Lung (tissue), 12 donors: ENCODE results near the gene LIME1. TPM values are rescaled to one million over a fixed set of nuclear protein-coding genes. Genes with fewer than 3 reads are reported as not detected.

Experiments
- ATAC-seq: fragments of 200-7000 bp; cut with Tn5 transposase; one replicate; pipeline ENCODE4 v1.9.1; 2020; ENCODE audit warnings: moderate number of reproducible peaks; ENCODE audit not compliant: insufficient read depth, low FRiP score
- DNase-seq, 3 donors: peaks; one replicate each; pipeline ENCODE4 v3.0.0-alpha.2; 2013 to 2017
- H3K27ac ChIP-seq, 2 donors: one replicate each; pipeline ENCODE4 v1.5.1; 2013; ENCODE audit warnings: mild to moderate bottlenecking in 2 of 2, moderate library complexity in 2 of 2, control low read depth in 1 of 2, inconsistent platforms in 1 of 2, low read depth in 1 of 2, low read length in 1 of 2
- H3K27me3 ChIP-seq, 3 donors: one replicate each; pipeline ENCODE4 v1.5.1; 2013; ENCODE audit warnings: low read length in 2 of 3; ENCODE audit not compliant: control insufficient read depth in 3 of 3, insufficient read depth in 3 of 3
- H3K36me3 ChIP-seq, 4 donors: one replicate each; pipeline ENCODE4 v1.5.1; 2013; ENCODE audit warnings: low read length in 4 of 4, mild to moderate bottlenecking in 1 of 4, moderate library complexity in 1 of 4; ENCODE audit not compliant: control insufficient read depth in 4 of 4, insufficient read depth in 4 of 4
- H3K4me1 ChIP-seq, 5 donors: one replicate each; pipeline ENCODE4 v1.5.1; 2013; ENCODE audit warnings: low read length in 5 of 5, mild to moderate bottlenecking in 2 of 5, moderate library complexity in 1 of 5; ENCODE audit not compliant: control insufficient read depth in 5 of 5, insufficient read depth in 5 of 5
- H3K4me3 ChIP-seq: one replicate; pipeline ENCODE4 v1.5.1; 2013; ENCODE audit warnings: mild to moderate bottlenecking, control low read depth, moderate library complexity
- H3K9ac ChIP-seq, 2 donors: one replicate each; pipeline ENCODE4 v1.5.1; 2013; ENCODE audit warnings: low read length in 2 of 2, control low read depth in 1 of 2; ENCODE audit not compliant: insufficient read depth in 1 of 2
- H3K9me3 ChIP-seq, 4 donors: one replicate each; pipeline ENCODE4 v1.5.1; 2013; ENCODE audit warnings: low read length in 3 of 4, mild to moderate bottlenecking in 1 of 4, moderate library complexity in 1 of 4; ENCODE audit not compliant: control insufficient read depth in 4 of 4, insufficient read depth in 3 of 4
- WGBS, 2 donors: extraction: QIAGEN DNeasy Blood & Tissue Kit; methylation state at CpG; one replicate each; pipeline ENCODE4 v1.1.7; 2013; 5-methylcytosine and 5-hydroxymethylcytosine counted together
- polyA plus RNA-seq, 2 donors: library from polyadenylated mRNA; stranded (reverse); fragments of 200-250 nt; gene quantifications; one replicate each; pipeline ENCODE4 v1.2.1, GENCODE V29; 2013
- total RNA-seq, 2 donors: library from RNA; depleted of rRNA in 1 of 2; stranded (reverse); fragments of >200 nt in 1 of 2; gene quantifications; one replicate each; pipeline ENCODE4 v1.2.1, GENCODE V29; 2014 to 2021
- TF ChIP-seq, protein P1 (sequence below): IDR thresholded peaks from 2 replicates; pipeline ENCODE4 v1.5.1; 2012; ENCODE audit warnings: mild to moderate bottlenecking; ENCODE audit errors: control extremely low read depth, extremely low read depth
- donor health status: control.
- donor health status: control.
- donor health status: Bipolar disorder and iron deficiency.
- donor health status: healthy.
- donor health status: DM: yes; HTN: yes; CAD: no.

The LIME1 gene
- total and polyA plus RNA-seq, 4 donors = 6.2 to 19.9 (median 10.2) TPM

DNA sequence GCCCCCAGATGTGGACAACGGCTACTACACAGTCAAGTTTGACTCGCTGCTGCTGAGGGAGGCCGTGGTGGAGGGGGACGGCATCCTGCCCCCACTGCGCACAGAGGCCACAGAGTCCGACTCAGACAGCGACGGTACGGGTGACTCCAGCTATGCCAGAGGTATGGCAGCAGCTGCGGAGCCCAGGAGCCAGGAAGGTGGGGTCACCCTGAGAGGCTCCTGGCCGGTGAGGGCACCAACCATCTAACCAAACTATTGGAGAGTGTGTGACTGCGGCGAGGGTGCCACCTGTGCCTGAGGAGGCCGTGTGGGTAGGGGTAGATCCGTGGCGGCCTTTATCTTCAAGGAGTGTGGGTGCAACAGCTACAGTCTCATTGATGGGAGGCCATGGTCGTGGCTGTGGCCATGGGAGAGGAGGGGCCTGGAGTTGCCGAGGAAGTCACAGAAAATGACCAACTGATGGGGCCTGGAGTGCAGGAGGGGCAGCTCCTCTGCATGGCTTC, 2.8 kb upstream of the LIME1 start:
- DNase-seq = no peak
- Histone ChIP-seq H3K4me1 (peaks cover 0 to 7% (median 2%) of the 10 kb centered on the region in 5 donors), H3K9me3 (no peaks in the 10 kb centered on the region), H3K27me3 (no peaks in the 10 kb centered on the region), H3K27ac (no peak overlapping the region), H3K9ac (no peak overlapping the region), H3K36me3 (peaks cover 0 to 40% (median 7%) of the 10 kb centered on the region in 4 donors), H3K4me3 (no peak overlapping the region)
- ATAC-seq = no peak
- 93 to 97% methylated on average over 18 of the region's 18 CpGs for WGBS, 2 donors
- TF ChIP-seq, protein P1, sequence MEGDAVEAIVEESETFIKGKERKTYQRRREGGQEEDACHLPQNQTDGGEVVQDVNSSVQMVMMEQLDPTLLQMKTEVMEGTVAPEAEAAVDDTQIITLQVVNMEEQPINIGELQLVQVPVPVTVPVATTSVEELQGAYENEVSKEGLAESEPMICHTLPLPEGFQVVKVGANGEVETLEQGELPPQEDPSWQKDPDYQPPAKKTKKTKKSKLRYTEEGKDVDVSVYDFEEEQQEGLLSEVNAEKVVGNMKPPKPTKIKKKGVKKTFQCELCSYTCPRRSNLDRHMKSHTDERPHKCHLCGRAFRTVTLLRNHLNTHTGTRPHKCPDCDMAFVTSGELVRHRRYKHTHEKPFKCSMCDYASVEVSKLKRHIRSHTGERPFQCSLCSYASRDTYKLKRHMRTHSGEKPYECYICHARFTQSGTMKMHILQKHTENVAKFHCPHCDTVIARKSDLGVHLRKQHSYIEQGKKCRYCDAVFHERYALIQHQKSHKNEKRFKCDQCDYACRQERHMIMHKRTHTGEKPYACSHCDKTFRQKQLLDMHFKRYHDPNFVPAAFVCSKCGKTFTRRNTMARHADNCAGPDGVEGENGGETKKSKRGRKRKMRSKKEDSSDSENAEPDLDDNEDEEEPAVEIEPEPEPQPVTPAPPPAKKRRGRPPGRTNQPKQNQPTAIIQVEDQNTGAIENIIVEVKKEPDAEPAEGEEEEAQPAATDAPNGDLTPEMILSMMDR = no peak

DNA sequence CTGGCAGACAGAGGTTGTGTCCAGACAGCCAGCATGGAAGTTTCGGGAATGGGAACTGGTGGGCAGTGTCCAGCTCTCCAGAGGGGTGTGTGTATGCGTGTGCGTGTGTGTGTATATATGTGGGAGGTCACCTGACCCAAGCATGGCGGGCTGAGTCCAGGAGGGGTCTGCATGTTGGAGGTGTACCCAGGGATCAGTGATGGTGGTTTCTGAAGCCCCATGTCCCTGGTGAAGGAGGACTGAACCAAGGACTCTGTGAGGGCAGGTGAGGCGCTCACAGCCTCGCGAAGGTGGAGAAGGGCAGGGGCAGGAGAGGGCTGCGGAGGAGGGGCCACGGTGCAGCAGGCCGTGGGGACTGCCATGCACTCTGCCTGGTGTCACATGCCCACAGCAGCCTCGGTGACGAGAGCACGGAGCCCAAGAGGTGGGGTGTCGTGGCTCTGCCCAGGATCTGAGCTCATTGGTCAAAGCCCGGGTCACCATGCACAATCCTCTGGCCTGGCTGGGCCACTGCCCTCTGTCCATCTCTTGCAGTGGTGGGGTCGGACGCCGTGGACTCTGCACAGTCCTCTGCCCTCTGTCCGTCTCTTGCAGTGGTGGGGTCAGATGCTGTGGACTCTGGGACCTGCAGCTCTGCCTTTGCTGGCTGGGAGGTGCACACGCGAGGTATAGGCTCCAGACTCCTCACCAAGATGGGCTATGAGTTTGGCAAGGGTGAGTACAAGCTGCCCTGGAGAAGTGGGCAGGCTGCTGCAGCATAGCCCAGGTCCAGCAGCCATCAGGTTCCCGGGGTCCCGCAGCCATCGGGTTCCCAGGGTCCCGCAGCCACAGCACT, 2.1 kb upstream of the LIME1 start:
- 91 to 92% methylated on average over 25 of the region's 25 CpGs for WGBS, 2 donors
- Histone ChIP-seq H3K36me3 (peaks cover 0 to 40% (median 7%) of the 10 kb centered on the region in 4 donors), H3K9ac (no peak overlapping the region), H3K9me3 (no peaks in the 10 kb centered on the region), H3K4me1 (peaks cover 0 to 13% (median 2%) of the 10 kb centered on the region in 5 donors), H3K4me3 (no peak overlapping the region), H3K27ac (no peak overlapping the region), H3K27me3 (no peaks in the 10 kb centered on the region)
- TF ChIP-seq, protein P1 = no peak
- DNase-seq (no peak), ATAC-seq (no peak)

DNA sequence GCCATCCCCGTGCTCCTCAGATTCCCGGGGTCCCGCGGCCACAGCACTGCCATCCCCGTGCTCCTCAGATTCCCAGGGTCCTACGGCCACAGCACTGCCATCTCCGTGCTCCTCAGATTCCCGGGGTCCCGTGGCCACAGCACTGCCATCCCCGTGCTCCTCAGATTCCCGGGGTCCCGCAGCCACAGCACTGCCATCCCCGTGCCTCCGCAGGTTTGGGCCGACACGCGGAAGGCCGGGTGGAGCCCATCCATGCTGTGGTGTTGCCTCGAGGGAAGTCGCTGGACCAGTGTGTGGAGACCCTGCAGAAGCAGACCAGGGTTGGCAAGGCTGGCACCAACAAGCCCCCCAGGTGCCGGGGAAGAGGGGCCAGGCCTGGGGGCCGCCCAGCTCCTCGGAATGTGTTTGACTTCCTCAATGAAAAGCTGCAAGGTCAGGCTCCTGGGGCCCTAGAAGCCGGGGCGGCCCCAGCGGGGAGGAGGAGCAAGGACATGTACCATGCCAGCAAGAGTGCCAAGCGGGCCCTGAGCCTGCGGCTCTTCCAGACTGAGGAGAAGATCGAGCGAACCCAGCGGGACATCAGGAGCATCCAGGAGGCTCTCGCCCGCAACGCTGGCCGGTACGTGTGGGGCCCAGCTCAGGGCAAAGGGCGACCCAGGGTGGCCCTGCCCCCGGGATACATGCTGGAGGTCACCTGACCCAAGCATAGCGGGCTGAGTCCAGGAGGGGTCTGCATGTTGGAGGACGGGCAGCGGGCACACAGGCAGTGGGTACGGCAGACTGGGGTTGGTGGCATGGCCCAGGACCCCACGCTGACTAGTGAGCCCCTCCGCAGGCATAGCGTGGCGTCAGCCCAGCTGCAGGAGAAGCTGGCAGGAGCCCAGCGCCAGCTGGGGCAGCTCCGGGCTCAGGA, 1.3 kb upstream of the LIME1 start:
- DNase-seq (no peak), ATAC-seq (no peak)
- no peak overlapping the region for H3K27ac ChIP-seq
- H3K4me3 ChIP-seq = no peak overlapping the region
- TF ChIP-seq, protein P1 = no peak
- H3K36me3 ChIP-seq = peaks cover 0 to 37% (median 7%) of the 10 kb centered on the region in 4 donors
- H3K9me3 ChIP-seq = no peaks in the 10 kb centered on the region
- no peak overlapping the region for H3K9ac ChIP-seq
- no peaks in the 10 kb centered on the region for H3K27me3 ChIP-seq
- H3K4me1 ChIP-seq = peaks cover 0 to 13% (median 2%) of the 10 kb centered on the region in 5 donors
- 88 to 93% methylated on average over 47 to 48 of the region's 48 CpGs for WGBS, 2 donors
